Tongue (tissue), 3 donors: ENCODE results near the gene OXCT2. TPM values are rescaled to one million over a fixed set of nuclear protein-coding genes. Genes with fewer than 3 reads are reported as not detected.

Source experiments
- DNase-seq: peaks from one replicate; pipeline ENCODE4 v3.0.0-alpha.2; 2015
- small RNA-seq: library from RNA; depleted of rRNA; stranded (forward); fragments of <200 nt; gene quantifications from one replicate; pipeline ENCODE3, GENCODE V24; 2014; ENCODE audit warnings: low replicate concordance
- total RNA-seq: library from RNA; depleted of rRNA; stranded (reverse); fragments of >200 nt; gene quantifications from one replicate; pipeline ENCODE4 v1.2.3, GENCODE V29; 2014

Gene OXCT2
- total RNA-seq, 1 donor from 2014 or later: 0.51 TPM

DNA sequence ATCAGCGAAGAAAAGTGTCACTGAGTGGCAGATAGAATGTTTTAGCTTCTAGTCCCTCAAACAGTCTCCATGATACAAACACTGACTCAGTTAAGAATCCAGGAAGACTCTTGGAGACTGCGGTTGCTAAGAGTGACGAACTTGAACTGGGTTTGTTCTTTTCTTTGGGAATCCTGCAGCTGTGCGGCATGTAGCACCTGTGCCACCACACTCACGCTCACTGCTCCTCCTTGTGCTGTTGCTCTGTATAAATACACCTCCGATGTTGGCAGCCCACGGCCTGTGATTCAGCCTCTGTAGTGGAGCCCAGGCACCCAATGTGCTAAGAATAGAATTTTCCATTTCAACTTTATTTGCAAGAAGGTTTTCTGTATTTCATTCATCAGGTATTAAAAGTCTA is 38.0 kb downstream of the OXCT2 start:
- DNase-seq: no peak

DNA sequence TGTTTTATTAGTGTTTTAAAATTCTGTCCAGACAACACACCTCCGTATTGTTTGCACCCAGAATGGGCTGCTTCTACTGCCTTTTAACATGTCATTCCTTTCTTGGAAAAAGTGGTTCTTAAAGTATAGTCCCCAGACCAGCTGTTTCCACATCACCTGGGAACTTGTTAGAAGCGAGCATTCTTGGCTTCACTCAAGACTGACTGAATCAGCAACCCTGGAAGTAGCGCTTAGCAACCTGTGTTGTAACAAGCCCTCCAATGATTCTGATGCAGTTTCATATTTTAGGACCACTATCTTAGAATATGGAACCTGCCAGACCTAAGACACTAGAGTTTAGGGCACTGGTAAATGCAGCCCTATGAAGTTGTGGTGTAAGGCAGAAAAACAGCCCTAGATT is 38.4 kb downstream of the OXCT2 start:
- DNase-seq: no peak

DNA sequence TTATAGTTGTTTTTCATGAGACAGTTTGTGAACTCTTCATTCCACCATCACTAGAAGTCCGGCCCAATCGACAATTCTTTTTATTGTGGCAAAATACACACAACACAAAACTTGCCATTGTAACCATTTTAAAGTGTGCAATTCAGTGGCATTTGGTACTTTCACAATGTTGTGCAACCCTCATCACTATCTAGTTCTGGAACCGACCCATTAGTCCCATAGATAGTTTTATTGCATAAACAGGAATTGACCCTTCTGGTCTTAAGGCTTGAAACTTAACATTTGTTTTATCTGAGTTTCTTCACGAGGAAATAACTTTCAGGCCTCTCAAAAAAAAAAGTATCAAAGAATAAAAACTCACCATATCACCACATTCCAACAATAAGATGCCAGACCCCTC is 41.3 kb downstream of the OXCT2 start:
- DNase-seq: no peak

DNA sequence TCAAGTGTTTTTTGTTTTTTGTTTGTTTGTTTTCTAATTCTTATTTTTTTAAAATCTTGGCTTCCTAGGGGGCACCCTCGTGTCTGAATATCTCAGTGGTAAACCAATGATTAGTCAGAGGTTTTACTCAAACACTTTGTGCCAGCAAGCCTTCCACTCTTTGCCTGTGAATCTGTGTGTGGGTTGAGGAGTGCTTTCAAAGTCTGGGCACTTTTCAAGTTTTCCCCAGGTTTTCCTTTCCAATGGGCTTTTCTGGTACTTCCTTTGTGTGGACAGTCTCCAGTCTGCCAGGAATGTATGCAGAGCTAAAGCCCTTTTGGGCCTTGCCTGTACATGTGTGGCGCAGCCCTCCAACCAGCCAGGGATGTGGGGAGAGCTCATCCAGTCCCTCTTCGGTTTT is 42.1 kb downstream of the OXCT2 start:
- no peak for DNase-seq

DNA sequence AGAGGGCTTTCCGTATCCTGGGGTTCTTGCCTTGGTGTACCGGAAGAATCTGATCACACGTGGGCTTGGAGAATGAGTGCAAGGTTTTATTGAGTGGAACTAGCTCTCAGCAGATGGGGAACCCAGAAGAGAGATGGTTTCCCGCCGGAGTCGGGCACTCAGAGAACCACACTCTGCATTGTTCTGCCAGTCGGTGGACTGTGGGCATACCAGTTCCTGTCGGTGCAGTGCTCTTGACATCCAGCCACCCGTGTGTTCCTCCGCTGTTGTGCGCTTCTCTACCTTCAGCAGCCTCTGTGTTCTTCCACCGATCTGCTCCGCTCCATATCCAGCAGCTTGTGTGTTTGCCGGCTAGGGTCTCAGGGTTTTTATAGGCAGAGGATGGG is 43.2 kb downstream of the OXCT2 start:
- DNase-seq: no peak

DNA sequence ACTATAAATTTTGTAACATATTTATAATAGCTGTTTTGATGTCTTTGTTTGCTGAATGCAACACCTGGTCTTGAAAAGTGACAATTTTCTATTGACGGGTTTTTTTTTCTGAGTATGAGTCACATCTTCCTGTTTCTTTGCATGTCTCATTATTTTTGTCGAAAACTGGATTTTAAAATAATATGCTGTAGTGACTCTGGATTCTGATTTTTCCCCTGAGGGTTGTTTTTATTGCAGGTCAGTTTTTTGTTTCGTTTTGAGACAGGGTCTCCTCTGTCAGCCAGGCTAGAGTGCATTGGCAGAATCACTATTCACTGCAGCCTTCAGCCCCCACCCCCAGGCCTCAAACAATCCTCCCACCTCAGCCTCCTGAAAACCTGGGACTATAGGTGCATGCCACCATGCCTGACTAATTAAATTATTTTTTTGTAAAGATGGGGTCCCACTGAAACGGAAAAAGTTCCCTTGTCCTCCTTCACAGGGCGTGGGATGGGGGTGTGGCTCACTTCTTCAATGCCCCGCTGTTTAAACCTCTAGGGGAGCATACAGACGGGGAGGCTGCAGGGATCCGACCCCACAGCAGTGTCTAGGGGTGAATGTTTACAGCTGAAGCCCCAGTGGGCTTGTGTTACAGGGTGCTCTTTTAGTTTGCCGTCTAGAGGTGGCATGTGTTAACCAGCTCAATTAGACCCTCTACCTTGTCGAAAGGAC is 43.8 kb downstream of the OXCT2 start:
- no peak for DNase-seq

DNA sequence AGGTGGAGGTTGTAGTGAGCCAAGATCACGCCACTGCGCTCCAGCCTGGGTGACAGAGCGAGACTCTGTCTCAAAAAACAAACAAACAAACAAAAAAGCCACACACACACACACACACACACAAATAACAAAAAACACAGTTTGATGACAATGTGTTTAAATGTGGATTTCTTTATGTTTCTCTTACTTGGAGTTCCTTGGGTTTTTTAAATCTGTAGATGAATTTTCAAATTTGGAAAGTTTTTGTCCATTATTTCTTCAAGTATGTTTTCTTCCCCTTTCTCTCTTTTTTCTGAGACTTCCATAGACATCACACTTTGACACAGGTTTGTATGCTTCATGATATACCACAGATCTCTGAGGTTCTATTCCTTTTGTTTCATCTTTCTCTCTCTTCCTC is 44.5 kb downstream of the OXCT2 start:
- no peak for DNase-seq

DNA sequence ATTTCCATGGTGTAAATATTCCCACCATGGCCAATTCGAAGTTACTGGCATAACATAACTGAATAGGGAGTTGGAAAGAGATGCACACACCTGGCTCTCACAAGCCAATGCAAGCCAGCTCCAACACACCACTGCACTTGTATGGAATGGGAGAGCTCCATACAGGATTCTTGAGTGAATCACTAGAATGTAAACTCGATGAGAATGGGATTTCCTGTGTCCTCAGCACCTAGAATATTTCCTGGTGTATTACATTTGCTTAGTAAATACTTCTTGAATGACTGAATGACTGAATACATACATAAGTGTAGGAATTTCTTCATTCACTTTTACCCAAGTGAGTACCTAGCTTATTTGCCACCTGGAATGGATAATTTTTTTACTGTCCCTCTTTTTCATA is 48.7 kb downstream of the OXCT2 start:
- DNase-seq: no peak

DNA sequence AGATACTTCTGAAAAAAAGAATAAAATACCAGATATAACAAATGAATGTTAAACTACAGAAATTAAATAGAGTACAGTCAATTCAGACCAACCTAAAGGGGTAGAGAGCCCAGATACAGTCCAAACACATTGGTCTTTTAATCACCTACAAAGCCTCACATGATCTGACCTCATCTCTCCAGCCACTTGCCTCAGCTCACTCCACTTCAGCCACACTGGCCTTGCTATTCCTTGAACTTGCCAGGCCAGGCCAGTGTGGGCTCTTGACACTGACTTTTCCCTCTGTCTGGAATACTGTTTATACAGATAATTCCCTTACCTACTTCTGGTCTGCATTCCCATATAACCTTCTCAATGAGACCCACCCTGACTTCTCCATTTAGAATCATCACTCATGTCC is 49.5 kb downstream of the OXCT2 start:
- DNase-seq: no peak

DNA sequence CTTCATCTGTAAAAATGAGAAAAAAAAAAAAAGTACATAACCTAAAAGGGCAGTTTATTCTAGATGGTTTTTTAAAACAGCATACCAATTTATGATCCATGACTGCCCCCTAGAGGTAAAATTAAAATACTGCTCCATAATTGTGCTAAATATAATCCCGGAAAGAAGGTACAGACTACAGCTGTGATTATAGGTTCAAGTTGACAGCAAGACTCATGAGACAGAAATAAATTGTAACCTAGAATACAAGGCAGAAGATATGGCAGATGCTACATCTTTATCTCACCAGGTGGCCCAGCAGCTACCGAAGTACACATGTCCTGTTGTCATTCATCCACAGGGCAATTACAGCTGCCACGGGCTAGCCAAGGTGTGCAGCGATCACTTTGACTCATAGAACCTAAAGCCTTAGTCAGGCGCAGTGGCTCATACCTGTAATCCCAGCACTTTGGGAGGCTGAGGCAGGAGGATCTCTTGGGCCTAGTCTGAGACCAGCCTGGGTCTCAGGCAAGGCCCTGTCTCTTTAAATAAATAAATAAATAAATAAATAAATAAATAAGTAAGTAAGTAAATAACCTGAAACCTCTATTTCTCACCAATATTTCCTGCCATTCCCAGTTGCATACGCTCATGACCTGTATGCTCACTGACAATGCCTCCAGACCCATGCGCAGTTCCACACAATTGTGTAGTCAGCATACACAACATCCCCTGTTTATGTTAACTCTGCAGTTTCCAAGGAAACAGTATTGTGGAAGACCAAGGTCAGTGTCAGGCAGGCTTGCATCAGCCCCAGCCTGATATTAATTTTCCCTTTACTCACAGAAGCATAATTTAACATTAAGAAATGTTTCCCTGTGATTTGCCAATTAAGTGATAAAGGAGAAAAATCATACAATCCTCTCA is 50.8 kb downstream of the OXCT2 start:
- DNase-seq: peak; percentile 87

Small RNAs within 50 kb of the gene (small RNA-seq; reads per million reads assigned to genes)
- gene AL033527.1 (not detected), gene RNU7-121P (not detected)

Other genes starting within 250 kb of the OXCT2 start
- 270 TPM for gene PABPC4, start 194.6 kb downstream of the OXCT2 start, total RNA-seq
- 12.4 TPM for gene HEYL, start 131.7 kb downstream of the OXCT2 start, total RNA-seq
- gene NT5C1A, start 99.2 kb downstream of the OXCT2 start, total RNA-seq: 19.6 TPM
- gene HPCAL4, start 79.9 kb downstream of the OXCT2 start, total RNA-seq: 0.92 TPM
- 31.2 TPM for gene PPIE, start 32.5 kb downstream of the OXCT2 start, total RNA-seq
- 2.7 TPM for gene BMP8B, start 17.5 kb upstream of the OXCT2 start, total RNA-seq
- 27.2 TPM for gene TRIT1, start 112.2 kb upstream of the OXCT2 start, total RNA-seq
- gene MYCL, start 130.6 kb upstream of the OXCT2 start, total RNA-seq: 15.7 TPM
- 2.1 TPM for gene MFSD2A, start 183.8 kb upstream of the OXCT2 start, total RNA-seq